ENCODE data around the gene PTS.

DNA sequence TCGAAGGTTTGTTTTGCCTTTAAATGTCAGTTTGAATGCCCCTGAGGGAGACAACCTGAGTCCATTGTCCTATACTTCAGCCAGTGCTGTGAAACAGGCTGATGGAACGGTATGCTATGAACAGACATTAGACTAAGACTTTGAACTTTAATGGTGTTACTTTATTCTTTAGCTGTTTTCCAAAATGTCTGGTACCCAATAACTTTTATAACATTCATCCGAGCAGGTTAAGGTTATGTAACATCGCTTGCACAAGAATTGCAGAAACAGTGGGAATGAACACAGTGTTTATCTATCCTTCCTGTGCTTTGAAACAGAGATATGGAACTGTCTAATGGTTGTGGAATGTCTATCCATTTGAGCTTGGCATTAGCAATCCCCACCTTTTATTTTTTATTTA is 12.5 kb upstream of the PTS start:
- no peak for TF ChIP-seq CTCF (IDR thresholded peaks at IDR 0.05)
- no peak for TF ChIP-seq POLR2A (IDR thresholded peaks at IDR 0.05)
